Vein endothelial cell (primary cell): ENCODE data around the gene POFUT1. TPM values are rescaled to one million over a fixed set of nuclear protein-coding genes. Genes with fewer than 3 reads are reported as not detected.

ENCODE experiments used
- total RNA-seq: library from RNA; depleted of rRNA; stranded (reverse); fragments of >200 nt; gene quantifications from 2 replicates; pipeline ENCODE4 v1.2.3, GENCODE V29; 2012

POFUT1 gene
- total RNA-seq, result 42.6 and 52.3 TPM in 2 replicates

DNA sequence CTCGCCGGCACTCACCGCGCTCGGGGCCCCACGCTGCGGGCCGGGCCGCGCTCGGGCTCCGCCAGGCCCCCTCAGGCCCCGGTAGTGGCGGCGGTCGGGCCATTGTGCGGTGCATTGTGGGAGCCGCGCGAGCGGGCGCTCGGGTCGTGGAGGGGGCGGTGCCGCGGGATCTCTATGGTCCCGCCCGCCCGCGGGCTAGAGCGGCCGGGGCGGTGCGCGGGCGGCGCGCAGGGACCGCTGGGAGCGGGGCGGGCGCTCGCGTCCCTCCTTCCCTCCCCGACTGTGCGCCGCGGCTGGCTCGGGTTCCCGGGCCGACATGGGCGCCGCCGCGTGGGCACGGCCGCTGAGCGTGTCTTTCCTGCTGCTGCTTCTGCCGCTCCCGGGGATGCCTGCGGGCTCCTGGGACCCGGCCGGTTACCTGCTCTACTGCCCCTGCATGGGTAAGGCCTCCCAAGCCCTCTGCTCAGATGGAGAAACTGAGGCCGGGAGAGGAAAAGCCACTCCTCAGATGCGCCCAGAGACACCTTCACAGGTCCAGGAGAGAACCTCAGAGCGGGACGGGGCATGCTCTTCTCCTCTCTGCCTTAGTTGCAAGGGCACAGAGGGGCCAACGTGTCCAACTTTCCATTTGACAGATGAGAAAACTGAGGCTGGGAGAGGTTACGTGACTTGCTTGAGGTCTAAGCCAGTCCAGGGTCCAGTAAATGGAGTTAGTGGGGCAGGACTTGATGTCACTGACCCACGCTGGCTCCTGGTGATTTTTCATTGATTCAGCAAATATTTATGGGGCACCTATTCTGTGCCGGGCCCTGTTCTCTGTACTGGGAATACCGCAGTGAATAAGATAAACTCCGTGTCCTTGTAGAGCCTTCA, at the start of gene POFUT1, which contains the start of gene PLAGL2:
Gene POFUT1, plus strand, starts transcription at position 255 of the 873 bp plus-strand sequence. Its CDS starts 62 bp downstream, at position 317.
Gene PLAGL2, minus strand, starts transcription at position 118 of the 873 bp plus-strand sequence. CDS start 5,565 bp downstream, outside the sequence.

DNA sequence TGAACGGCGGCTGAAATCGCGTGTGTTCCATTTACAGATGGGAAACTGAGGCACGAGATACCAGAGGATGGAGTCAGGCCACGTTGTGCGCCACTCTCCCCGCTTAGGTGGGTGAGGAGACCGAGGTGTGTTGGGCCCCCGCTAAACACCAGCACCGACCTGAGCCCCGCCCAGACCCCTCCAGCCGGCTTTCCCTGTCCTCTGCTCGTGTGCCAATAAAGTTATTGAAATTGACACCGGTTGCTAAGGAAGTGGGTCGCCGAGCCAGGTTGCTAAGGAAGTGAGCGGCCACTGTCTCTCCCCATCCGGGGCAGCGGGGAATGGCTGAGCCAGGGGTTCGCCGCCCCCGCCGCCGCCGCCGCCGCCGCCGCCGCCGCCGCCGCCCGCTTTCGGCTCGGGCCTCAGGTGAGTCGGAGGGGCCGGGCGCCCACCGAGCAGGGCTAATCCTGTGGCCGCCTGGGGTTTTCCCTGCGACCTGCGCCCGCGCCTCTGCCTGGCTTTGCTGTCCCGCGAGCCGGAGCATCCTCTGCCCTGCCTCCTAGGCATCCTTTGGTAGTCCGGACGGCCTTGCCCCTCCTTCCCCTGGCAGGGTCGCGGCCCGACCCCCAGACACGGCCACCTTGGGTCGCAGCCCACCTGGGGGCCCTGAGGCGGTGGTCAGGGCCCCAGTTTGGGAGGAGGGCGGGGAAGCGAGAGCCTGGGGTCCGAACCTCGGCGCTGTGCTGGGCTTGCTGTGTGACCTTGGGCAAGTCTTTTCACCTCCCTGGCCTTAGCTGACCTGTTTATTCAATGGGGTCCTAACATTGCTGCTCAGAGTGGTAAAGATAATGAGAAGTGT, 69.9 kb downstream of the POFUT1 start, which contains the start of gene KIF3B:
Gene KIF3B, plus strand, starts transcription at position 291 of the 838 bp plus-strand sequence. CDS start 32,127 bp downstream, outside the sequence.

Other genes starting within 250 kb of the POFUT1 start
- not detected in 2 replicates for gene XKR7, start 239.7 kb upstream of the POFUT1 start, total RNA-seq
- 14.9 and 16.7 TPM in 2 replicates for gene CCM2L, start 197.4 kb upstream of the POFUT1 start, total RNA-seq
- gene HCK, start 155.6 kb upstream of the POFUT1 start, total RNA-seq, result 0.33 TPM in 1 of 2 replicates, not detected in the other
- gene TM9SF4, start 98.2 kb upstream of the POFUT1 start, total RNA-seq, result 51.1 and 60.4 TPM in 2 replicates
- gene PLAGL2, start 137 bp upstream of the POFUT1 start, total RNA-seq, result 6.9 and 7.5 TPM in 2 replicates
- gene KIF3B, start 69.8 kb downstream of the POFUT1 start, total RNA-seq, result 29.4 and 29.7 TPM in 2 replicates
- 66.8 and 68.9 TPM in 2 replicates for gene ASXL1, start 150.5 kb downstream of the POFUT1 start, total RNA-seq